SK-N-SH treated with all-trans-retinoic acid at 6 μM for 48 hours (cell line): Measurements from ENCODE around the gene MAN1A2.

Experiments
- ARNTL ChIP-seq: fragments of 450-650 bp; formaldehyde crosslinking; IDR thresholded peaks from 2 replicates; pipeline ENCODE4 v1.5.0; 2020; ENCODE audit warnings: low read depth, mild to moderate bottlenecking, moderate library complexity, borderline replicate concordance
- CREB5 ChIP-seq: fragments of 250-450 bp; sonication (Bioruptor Pico); IDR thresholded peaks from 2 replicates; pipeline ENCODE4 v1.5.1; 2020; ENCODE audit warnings: low read depth, mild to moderate bottlenecking, moderate library complexity
- CSRNP3 ChIP-seq: fragments of 250-450 bp; sonication (Bioruptor Pico); IDR thresholded peaks from 2 replicates; pipeline ENCODE4 v1.5.1; 2021; ENCODE audit warnings: mild to moderate bottlenecking, moderate library complexity
- ESRRG ChIP-seq: fragments of 250-450 bp; sonication (Bioruptor Pico); IDR thresholded peaks from 2 replicates; pipeline ENCODE4 v1.6.1; 2021; ENCODE audit warnings: mild to moderate bottlenecking
- GLIS3 ChIP-seq: fragments of 250-450 bp; sonication (Bioruptor Pico); IDR thresholded peaks from 2 replicates; pipeline ENCODE4 v1.5.0; 2020; ENCODE audit warnings: mild to moderate bottlenecking, moderate library complexity
- OSR1 ChIP-seq: fragments of 250-450 bp; sonication (Bioruptor Pico); IDR thresholded peaks from 2 replicates; pipeline ENCODE4 v1.8.0; 2022; ENCODE audit warnings: moderate library complexity, mild to moderate bottlenecking, inconsistent platforms
- POU6F1 ChIP-seq: fragments of 250-450 bp; sonication (Bioruptor Pico); IDR thresholded peaks from 2 replicates; pipeline ENCODE4 v1.8.0; 2021; ENCODE audit warnings: low read depth, mild to moderate bottlenecking, moderate library complexity, borderline replicate concordance
- RARB ChIP-seq: fragments of 250-450 bp; sonication (Bioruptor Pico); IDR thresholded peaks from 2 replicates; pipeline ENCODE4 v1.8.0; 2021; ENCODE audit warnings: mild to moderate bottlenecking, moderate library complexity
- TCF4 ChIP-seq: fragments of 250-450 bp; sonication (Bioruptor Pico); IDR thresholded peaks from 2 replicates; pipeline ENCODE4 v1.8.0; 2021; ENCODE audit warnings: mild to moderate bottlenecking, moderate library complexity, borderline replicate concordance
- TSHZ2 ChIP-seq: fragments of 250-450 bp; sonication (Bioruptor Pico); IDR thresholded peaks from 2 replicates; pipeline ENCODE4 v1.5.0; 2020; ENCODE audit warnings: mild to moderate bottlenecking, moderate library complexity
- ZFP3 ChIP-seq: fragments of 250-450 bp; sonication (Bioruptor Pico); IDR thresholded peaks from 2 replicates; pipeline ENCODE4 v1.5.0; 2020; ENCODE audit warnings: mild to moderate bottlenecking, moderate library complexity
- ZNF70 ChIP-seq: fragments of 450-650 bp; formaldehyde crosslinking; IDR thresholded peaks from 2 replicates; pipeline ENCODE4 v1.5.0; 2020; ENCODE audit warnings: mild to moderate bottlenecking, moderate library complexity
- ZNF8 ChIP-seq: fragments of 450-650 bp; formaldehyde crosslinking; IDR thresholded peaks from 2 replicates; pipeline ENCODE4 v1.5.0; 2020; ENCODE audit warnings: mild to moderate bottlenecking, moderate library complexity

GRCh38 chr1:117359561-117360289 is 7.5 kb upstream of the MAN1A2 start:
- no peak for TF ChIP-seq ZFP3 (CRISPR knock-in tag)
- TF ChIP-seq RARB (CRISPR knock-in tag): no peak
- no peak for TF ChIP-seq GLIS3
- peak; percentile 48; the same call in 1 of the 2 replicates for TF ChIP-seq TCF4 (CRISPR knock-in tag)
- TF ChIP-seq ARNTL (CRISPR knock-in tag): no peak
- TF ChIP-seq ZNF8: no peak
- no peak for TF ChIP-seq OSR1 (CRISPR knock-in tag)
- no peak for TF ChIP-seq POU6F1 (CRISPR knock-in tag)
- no peak for TF ChIP-seq ESRRG (CRISPR knock-in tag)
- TF ChIP-seq CSRNP3 (CRISPR knock-in tag): no peak
- TF ChIP-seq ZNF70 (CRISPR knock-in tag): no peak
- peak; percentile 77; the same call in 1 of the 2 replicates for TF ChIP-seq TSHZ2
- no peak for TF ChIP-seq CREB5
